ENCODE measurements around the gene RPTOR. TPM values are rescaled to one million over a fixed set of nuclear protein-coding genes. Genes with fewer than 3 reads are reported as not detected.

Gene RPTOR
- polyA plus RNA-seq, 12 donors = 16.0 to 34.1 (median 21.6) TPM; not detected in 1

DNA sequence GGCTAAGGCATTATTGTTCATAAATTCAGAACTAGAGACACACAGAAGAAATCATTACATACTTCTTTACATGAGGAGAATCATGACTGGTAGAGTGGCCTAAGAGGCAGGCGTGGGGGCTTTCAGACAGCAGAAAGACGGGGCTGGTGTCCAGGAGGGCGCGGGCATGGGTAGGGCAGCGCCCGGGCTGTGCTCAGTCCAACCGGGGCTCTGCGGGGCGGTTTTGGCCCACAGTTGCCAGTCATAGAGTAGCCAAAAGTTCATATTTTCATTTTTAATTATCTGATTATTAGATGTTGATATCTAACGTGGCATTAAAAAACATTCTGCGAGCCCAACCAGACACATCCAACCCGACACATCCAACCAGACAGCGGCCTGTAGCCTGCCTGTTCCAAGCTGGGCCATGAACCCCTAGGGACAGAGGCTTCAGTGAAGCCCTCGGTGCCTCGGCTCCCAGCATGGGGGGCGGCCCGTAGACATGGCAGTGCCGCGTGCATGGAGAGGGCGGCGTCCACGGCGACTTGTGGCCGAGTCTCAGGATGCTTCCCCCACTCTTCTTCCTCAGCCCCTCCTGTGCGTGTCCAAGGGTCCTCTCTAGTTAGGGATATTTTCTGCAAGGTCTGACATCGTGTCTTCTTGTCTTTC lies 284.7 kb downstream of the RPTOR start:
- no peak for DNase-seq

DNA sequence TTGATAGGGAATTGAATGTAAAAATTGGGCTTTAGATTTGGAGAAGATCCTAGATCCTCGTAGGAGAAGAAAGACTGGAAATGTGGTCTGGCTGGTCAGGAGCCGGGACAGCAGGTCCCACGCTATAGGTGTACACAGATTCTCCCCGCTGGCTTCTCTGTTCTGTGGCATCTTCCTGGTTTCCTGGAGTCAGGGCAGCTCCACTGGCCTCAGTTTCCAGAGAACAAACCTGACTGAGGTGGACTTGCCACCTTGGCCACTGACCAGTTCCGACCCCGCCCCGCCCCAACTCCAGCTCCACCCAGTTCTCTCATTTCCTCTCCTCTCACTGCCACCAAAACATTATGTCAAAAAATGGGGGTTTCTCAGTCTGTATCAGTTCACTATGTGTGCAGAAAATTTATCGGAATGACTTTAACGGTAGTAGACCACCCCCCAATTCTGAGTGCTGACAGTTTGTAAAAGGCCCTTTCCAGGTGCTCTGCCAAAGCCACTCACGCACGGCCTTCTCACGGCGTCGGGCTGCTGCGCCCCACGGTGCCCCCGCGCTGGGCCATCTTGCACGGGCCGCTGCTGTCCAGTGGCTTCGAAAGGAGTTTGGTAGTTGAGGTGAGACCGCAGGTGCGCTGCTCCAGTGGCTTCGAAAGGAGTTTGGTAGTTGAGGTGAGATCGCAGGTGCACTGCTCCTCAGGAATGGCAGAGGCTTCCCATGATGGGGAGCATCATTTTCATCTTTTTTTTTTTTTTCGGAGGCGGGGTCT lies 285.6 kb downstream of the RPTOR start:
- no peak for DNase-seq

DNA sequence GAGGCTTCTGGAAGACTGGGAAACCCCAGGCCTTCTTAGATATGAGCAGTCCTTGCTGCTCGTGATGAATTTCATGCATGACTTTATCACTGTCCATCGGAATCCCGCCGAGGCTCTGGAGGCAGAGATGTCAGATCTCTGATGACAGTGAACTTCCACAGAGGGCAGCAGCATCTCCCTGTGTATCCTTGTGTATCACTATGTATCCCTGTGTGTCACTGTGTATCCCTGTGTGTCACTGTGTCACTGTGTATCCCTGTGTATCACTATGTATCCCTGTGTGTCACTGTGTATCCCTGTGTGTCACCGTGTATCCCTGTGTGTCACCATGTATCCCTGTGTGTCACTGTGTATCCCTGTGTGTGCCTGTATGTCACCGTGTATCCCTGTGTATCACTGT lies 286.9 kb downstream of the RPTOR start:
- no peak for DNase-seq

DNA sequence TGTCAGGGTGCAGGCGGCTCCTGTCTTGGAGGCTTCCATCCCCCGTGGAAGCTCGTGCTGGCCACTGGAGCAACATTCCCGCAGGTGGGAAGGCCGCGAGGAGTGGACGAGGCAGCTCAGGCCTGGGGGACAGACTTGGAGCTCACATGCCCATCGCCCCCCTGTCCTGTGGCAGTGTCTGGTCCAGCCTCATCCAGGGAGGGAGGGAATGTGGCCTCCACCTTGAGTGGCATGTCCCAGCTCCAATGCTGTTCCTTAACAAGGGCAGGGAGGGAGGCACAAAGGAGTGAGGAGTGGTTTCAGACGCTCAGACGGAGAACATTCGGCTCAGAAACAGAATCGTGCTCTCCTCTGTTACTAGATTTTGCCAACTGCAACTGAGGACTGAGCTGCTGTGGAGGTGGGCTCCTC lies 287.6 kb downstream of the RPTOR start:
- DNase-seq = peak; percentile 58

DNA sequence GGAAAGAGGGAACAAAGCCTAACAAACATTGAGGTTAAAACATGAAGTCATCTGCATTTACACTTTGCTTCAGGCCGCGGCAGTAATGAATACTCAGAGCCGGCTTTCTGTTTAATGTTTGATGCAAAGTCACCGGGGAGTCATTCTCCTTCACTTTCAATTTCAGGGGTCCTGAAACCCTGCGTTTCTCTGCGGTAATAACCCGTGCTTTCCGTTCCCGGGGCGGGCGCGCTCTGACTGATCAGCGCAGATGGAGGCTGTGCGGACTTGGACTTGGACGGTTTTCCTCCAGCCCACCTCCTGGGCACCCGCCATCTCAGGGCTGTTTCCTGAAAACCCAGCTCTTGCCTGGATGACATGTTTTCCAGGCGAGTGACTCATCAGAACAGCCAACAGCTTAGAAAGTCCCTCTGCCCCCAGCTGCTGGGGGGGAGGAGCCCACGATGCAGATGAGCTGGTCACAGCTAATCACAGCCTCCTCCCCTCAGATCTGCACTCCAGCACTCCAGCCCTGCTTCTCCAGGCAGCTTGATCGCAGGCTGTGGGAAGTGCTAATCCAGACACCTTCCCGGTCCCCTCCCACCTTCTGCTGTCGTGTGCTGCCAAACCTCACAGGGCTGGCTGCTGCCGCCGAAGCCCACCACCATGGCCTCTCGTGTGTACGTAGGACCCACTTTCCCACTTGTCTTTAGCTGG lies 288.4 kb downstream of the RPTOR start:
- peak; percentile 93 for DNase-seq

DNA sequence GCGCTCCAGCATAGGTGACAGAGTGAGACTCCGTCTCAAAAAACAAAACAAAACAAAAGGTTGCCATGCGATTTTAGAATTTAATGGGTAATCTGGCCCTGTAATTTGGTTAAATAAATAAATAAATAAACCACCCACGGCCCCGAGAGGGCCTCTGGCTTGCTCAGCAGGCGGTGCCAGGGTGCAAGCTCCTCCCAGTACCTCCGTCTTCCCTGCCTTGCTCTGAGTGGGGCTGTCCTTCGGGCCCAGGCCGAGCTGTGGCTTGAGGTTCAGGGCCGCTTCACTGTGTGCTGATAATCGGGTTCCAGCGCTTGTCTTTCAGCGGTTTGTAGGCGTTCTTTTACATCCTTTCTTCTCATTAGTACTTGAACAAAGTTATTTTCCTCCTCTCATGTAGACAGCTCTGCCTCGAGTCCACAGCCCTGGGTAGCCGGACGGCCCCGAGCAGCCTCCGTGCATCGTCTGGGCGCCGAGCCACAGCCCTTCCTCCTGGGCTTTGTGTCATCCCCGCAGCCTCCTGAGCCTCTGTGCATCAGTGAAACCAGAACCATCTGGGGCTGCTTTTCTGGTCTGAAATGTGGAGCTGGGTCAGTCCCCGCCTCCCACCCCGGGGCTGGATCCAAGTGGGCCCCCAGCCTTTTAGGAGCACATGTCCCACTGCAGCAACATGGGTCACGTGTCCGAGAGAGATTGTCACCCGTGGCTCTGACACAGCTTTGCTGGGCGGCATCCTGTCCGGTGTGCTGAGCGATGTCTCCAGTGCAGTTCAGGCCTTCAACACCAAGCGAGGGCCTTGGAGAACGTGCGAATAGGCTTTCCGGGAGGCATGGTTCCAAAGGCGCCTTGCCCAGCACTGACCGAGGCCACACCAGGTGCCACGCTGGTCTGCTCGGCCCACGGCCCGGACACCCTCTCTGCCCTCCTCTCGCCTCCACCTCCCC lies 289.6 kb downstream of the RPTOR start:
- DNase-seq = peak; percentile 83

DNA sequence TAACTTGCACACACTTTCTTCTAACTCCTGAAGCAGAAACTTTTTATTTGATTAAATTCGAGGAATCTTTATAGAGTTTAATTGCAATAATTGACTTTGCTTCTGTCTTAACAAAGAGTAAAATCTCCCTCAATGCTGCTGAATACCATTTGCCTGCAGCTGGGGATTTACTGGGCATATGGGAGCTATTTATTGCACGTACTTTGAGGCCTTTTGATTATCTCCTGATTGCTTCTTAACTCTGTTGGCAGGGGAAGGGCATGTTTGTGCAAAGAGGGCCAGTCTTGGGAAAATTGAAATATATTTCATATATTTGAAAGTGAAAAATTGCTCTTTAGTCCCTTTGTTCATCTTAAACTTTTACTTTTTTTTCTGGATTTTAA lies 290.2 kb downstream of the RPTOR start:
- DNase-seq = no peak

DNA sequence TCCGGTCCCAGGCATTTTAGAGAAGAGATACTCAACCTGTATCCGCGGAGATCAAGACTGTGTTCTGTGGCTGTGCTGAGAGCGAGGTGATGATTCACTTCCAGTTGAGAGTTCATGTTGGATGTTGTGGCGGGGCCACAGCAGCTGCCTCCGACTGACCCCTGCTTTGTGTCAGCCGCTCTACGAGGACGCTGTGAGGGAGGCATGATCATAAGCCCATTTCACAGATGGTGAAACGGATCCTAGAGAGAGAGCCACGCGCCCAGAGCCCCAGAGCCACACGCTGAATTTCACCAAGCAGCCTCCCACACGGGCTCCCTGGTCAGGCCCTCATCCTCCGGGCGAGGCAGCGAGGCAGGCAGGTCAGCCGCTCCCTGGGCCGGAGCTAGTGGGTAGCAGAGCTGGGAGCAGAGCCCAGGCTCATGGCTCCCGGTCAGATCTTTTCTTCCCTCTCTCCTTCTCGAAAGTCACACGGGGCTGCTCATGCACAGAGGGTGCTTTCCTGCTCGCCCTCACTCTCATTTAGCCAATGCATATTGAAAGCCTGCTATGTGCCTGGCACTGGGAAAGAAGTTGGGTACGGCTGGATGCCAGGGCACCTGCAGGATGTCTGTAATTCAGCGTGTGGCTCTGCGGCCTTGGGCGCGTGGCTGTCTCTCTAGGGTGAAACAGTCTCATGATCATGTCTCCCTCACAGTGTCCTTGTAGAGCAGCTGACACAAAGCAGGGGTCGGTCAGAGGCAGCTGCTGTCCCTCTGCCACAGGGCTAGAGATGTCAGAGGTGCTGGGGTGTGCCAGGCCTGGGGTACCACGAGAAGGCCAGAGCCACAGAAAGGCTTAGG lies 291.4 kb downstream of the RPTOR start:
- DNase-seq = no peak

DNA sequence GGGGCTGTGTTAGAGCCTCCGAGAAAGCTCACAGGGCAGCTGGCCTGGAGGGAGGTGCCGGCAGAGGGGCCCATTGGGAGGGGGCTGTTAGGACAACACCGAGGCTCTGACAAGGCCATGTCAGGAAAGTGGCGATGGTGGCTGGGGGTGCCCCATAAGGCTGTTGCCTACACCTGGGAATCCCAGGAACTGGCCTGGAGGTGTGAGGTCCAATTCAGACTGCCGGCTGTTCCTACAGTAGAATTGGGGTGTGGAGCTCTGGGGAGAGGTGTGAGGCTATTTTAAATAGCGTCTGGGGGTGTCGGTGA lies 292.0 kb downstream of the RPTOR start:
- DNase-seq = no peak

DNA sequence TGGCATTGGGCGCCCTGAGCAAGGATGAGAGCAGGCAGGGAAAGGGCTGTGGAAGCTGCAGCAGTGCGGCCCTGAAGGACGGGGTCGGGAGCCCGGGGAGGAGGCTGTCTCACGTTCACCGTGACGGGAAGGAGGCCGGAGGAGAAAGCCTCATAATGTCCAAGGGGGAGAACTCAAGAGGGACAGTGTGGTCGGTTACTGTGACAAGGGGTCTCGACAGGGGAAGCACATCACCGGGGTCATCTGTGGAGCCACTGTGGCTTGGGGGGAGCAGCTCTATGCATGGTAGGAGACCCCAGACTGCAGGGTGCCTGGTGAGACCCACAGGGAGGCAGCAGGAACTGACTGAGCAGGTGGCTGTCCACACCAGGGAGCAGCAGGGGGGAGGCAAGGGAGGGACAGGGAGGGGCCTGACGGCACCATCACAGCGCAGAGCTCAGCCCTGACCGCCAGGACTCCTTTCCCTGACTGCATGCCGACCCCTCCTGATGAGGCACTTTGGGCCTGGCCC lies 292.4 kb downstream of the RPTOR start:
- no peak for DNase-seq

DNA sequence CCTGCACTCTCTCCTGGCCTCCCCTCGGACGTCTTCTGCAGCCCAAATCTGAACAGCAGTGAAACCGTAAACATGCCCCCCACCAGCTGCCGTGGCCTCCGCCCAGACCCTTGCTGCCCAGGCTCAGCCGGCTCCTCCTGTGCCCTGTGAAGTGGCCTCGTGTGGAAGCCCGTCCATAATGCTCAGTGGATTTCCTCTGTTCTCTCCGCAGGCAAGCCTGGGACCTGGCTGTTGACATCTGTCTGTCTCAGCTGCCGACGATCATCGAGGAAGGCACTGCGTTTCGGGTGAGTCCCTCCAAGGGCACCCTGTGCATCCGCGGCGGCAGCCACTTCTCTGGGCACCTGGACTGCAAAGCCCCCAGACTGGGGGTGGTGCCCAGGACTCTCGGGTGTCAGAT lies 293.1 kb downstream of the RPTOR start:
- DNase-seq = no peak

DNA sequence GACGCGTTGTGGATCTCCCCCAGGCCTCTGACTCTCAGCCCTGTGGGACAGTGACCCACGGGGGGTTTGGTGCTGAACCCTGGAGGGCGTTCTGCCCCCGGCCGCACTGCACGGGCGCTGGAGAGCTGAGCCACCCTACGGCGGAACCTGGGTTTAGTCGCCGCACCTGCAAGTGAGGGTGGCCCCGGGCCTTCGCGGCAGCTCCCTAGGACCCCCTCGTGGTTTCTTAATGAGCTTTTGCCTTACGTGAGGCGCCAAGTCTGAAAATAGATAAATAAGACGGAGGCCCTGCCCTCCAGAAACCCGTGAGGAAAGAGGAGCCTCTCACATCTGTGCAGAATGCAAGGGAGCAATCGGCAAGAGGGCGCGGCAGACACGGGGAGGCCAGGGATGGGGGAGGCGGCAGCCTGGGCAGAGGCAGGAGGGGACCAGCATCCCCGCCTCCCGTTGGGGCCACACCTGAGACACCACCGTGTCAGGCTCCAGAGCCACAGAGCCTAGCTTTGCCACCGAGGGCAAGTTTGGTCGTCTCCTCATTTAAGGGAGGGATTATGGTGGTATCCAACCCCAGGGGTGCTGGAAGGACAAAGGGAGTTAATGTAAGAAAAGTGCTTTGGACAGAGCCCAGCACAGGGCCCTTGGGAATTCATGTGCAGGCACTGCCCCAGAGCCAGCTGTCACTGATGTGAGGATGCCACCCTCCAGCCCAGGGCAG lies 293.8 kb downstream of the RPTOR start:
- DNase-seq = no peak

DNA sequence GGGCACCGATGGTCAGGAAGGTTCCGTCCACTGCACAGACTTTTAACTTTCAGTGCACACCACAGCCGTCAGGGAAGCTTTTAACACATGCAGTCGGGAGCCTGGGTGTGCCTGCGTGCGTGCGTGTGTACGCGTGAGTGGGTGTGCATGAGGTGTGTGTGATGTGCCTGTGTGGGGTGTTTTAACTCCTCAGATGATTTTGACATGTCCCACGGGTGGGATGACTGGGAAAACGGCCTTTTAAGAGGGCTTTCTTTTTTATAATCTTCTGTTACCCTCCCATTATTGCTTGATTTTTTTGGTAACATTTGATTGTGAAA lies 294.3 kb downstream of the RPTOR start:
- no peak for DNase-seq

DNA sequence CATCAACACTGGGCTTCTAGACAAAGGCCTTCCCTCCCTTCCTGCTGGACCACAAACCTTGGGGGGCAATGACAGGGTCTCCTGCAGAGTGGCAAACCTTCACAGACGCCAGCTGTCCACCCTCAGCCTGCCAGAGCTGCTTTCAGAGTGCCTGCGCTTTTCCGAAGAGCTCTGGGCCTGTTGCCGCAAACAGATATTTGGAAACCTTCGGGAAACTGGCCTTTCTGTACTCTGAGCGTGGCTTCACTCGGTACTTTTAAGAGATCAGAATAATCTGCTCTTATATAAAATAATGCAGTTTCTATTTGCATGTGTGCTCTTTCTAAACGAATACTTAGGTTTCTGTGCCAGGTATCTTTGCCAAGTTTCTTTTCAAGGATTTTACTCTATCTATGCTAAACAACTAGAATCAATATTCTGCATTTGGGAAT lies 294.9 kb downstream of the RPTOR start:
- peak; percentile 48 for DNase-seq

DNA sequence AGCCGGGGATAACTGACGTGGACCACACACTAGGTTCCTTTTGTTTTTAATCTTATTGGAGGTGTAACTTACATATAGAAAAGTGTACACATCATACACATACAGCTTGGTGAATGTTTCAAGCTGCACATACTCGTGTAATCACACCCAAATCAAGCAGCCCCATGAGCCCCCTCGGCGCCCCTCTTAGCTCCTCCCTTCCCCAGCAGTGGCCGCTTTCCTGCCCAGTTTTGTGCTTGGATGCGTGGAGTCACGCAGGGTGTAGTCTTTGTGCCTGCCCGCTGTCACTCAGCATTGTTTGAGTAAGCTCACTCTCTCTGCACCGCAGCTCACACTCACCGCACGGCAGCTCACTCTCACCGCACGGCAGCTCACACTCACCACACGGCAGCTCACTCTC lies 295.3 kb downstream of the RPTOR start:
- no peak for DNase-seq

DNA sequence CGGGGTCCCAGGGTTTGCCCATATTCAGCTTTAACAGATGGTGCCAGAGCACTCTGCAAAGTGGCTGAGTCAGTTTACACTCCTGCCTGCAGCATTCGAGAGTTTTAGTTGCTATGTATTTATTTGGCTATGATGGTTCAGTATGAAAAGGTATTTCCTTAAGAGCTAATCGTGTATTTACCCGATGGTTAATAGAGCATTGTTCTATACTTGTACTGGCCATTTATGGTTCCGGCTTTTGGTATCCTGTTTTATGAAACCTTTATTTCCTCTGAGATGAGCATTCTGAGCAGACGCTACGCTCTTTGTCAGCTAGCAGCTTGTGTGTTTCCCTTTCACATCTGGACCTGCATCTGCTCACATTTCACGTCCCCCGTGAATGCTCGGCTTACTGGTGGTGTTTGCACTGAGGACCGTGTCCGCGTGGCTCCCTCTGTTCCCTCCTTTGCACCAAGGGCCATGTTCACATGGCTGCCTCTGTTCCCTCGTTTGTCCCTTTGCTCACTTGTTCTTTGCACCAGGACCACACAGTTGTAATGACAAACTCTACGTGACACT lies 297.9 kb downstream of the RPTOR start:
- DNase-seq = no peak

DNA sequence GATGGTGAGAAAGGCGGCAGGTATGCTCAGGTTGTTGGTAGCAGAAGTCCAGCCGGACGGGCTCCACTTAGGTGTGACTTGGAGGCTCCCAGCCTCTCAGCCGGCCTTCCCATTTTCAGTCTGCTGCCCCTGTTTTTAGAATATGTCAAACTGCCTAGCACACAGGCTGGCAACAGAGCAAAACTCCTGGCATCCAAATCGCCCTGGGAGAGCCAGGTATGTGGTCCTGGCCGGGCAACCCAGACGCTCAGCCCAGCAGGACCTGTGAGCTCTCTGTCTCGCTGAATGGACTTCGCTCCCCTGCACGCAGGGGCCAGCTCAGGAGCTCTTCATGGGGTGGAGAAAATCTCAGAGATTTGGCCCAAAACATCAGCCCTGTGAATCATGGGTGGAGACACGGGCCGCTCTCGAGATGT lies 299.1 kb downstream of the RPTOR start:
- DNase-seq = no peak

DNA sequence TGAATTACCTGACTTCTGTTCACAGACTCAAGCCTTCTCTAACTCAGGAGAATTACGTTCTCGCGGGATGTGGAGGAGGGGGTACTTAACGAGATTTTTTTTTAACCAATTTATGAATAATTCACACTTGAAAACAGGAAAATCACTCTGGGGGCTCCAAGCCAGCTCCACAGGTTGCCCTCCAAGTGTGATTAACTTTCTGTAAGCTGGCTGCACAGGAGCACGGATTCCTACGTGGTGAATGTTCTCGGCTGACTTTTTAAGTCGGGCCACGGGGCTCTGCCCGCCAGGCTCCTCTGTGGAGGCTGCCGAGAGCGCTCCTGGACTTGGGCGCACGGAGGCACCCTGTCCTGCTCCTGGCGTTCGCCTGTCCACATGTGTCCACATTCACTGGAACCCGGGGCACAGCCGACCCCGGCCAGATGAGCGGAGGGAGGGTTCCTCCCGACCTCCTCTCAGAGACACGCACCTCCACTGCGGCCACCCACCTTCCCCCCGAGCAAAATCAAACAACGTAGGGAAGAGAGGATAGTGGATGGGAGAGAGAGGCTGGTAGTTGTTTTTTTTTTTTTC lies 299.9 kb downstream of the RPTOR start:
- no peak for DNase-seq

DNA sequence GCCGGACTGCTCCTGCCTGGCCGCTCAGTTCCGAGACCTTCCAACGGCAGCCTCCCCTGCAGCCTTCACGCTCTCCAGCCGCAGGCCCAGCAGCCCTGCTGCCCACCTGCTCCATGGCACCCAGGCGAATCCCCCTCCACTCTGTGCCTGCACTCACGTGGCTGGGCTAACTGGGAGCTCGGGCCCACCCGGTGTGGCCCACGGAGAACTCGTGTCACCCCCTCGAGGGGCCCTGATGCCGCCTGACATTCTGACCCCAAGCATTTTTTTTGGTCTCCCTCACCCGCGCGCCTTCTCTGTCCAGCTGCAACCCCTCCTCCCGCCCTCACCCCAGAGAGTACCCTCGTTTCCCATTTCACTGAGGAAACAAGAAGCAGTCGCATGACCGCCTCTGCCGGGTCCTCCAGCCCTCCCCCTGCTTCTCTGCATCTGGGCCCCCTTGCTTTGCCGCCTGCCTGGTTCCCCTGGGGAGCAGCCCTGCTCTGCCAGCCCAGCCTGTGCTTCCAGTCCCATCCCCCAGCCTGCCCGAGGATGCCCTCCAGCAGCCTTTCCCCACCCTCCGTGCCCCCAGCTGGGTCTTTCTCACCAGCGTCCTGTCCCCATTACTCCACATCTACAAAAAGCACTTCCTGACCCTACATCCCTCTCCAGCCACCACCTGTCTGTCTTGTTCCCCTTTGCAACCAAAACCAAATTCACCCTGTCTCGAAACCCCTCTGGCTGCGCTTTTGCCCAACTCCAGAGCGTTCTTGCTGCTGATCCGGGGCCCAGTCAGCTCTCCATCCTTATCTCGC lies 300.6 kb downstream of the RPTOR start:
- no peak for DNase-seq

All from muscle of arm (tissue), 12 donors.